Mesendoderm (in vitro differentiated cells): ENCODE data around the gene FMNL2.

ENCODE experiments used
- DNase-seq: peaks from one replicate; pipeline ENCODE4 v3.0.0; 2013
- H2AK5ac ChIP-seq: 2 replicates; pipeline ENCODE4 v1.6.1; 2013; ENCODE audit warnings: low read length, inconsistent platforms
- H2BK120ac ChIP-seq: 2 replicates; pipeline ENCODE4 v1.6.1; 2013; ENCODE audit warnings: low read depth, mild to moderate bottlenecking, low read length, moderate library complexity, mixed read lengths
- H2BK15ac ChIP-seq: replicated peaks from 2 replicates; pipeline ENCODE4 v1.6.1; 2013; ENCODE audit warnings: low read depth, mild to moderate bottlenecking, moderate library complexity
- H2BK5ac ChIP-seq: 2 replicates; pipeline ENCODE4 v1.6.1; 2013; ENCODE audit warnings: low read length, inconsistent platforms
- H3K18ac ChIP-seq: 2 replicates; pipeline ENCODE4 v1.6.1; 2013; ENCODE audit warnings: mild to moderate bottlenecking, low read length, mixed read lengths
- H3K23ac ChIP-seq: one replicate; pipeline ENCODE4 v1.6.1; 2013; ENCODE audit warnings: low read length
- H3K27ac ChIP-seq: 2 replicates; pipeline ENCODE4 v1.5.1; 2013; ENCODE audit warnings: low read depth, mild to moderate bottlenecking, inconsistent platforms, low read length, moderate library complexity
- H3K27me3 ChIP-seq: 2 replicates; pipeline ENCODE4 v1.6.1; 2013; ENCODE audit warnings: low read length, control low read depth, mild to moderate bottlenecking, inconsistent platforms; ENCODE audit not compliant: insufficient read depth, poor library complexity
- H3K36me3 ChIP-seq: 2 replicates; pipeline ENCODE4 v1.6.1; 2013; ENCODE audit warnings: low read length, inconsistent platforms; ENCODE audit not compliant: control insufficient read depth, insufficient read depth
- H3K4ac ChIP-seq: one replicate; pipeline ENCODE4 v1.6.1; 2013; ENCODE audit warnings: low read depth, mild to moderate bottlenecking, low read length, moderate library complexity
- H3K4me1 ChIP-seq: 2 replicates; pipeline ENCODE4 v1.6.1; 2013; ENCODE audit warnings: low read depth, low read length, inconsistent platforms; ENCODE audit not compliant: control insufficient read depth
- H3K4me2 ChIP-seq: 2 replicates; pipeline ENCODE4 v1.6.1; 2013; ENCODE audit warnings: low read length
- H3K4me3 ChIP-seq: 2 replicates; pipeline ENCODE4 v1.5.1; 2013; ENCODE audit warnings: mild to moderate bottlenecking, low read length
- H3K56ac ChIP-seq: one replicate; pipeline ENCODE4 v1.6.1; 2013; ENCODE audit warnings: low read length
- H3K79me1 ChIP-seq: 2 replicates; pipeline ENCODE4 v1.6.1; 2013; ENCODE audit warnings: low read length, inconsistent platforms
- H3K79me2 ChIP-seq: 2 replicates; pipeline ENCODE4 v1.6.1; 2013; ENCODE audit warnings: mild to moderate bottlenecking, low read length; ENCODE audit not compliant: control insufficient read depth, insufficient read depth
- H3K9ac ChIP-seq: 2 replicates; pipeline ENCODE4 v1.6.1; 2013; ENCODE audit warnings: low read length, inconsistent platforms
- H4K5ac ChIP-seq: one replicate; pipeline ENCODE4 v1.6.1; 2013; ENCODE audit warnings: low read length
- H4K8ac ChIP-seq: one replicate; pipeline ENCODE4 v1.6.1; 2013; ENCODE audit warnings: low read depth, mild to moderate bottlenecking, control low read depth, low read length, moderate library complexity
- WGBS: extraction: QIAGEN DNeasy Blood & Tissue Kit; methylation state at CpG from one replicate; pipeline ENCODE4 v1.1.7; 2013; ENCODE audit warnings: low lambda C conversion rate, missing lambda C conversion rate; ENCODE audit not compliant: insufficient coverage; ENCODE audit errors: extremely low coverage; 5-methylcytosine and 5-hydroxymethylcytosine counted together

The FMNL2 gene

GRCh38 chr2:152563764-152564163, 228.8 kb downstream of the FMNL2 start:
- H3K9ac ChIP-seq = no peak overlapping the region
- no peak overlapping the region for H4K8ac ChIP-seq
- H3K36me3 ChIP-seq = no peaks in the 10 kb centered on the region
- H3K27me3 ChIP-seq = no peaks in the 10 kb centered on the region
- H2BK15ac ChIP-seq = no peak overlapping the region
- H2BK5ac ChIP-seq = no peak overlapping the region
- no peaks in the 10 kb centered on the region for H3K79me1 ChIP-seq
- H2AK5ac ChIP-seq = no peak overlapping the region
- H3K4ac ChIP-seq = no peak overlapping the region
- H3K56ac ChIP-seq = no peak overlapping the region
- no peak overlapping the region for H3K18ac ChIP-seq
- no peak overlapping the region for H3K27ac ChIP-seq
- no peak overlapping the region for H2BK120ac ChIP-seq
- no peaks in the 10 kb centered on the region for H3K4me1 ChIP-seq
- H3K4me2 ChIP-seq = no peak overlapping the region
- no CpG with 5 or more reads among the region's 5 CpGs for WGBS
- H3K4me3 ChIP-seq = no peak overlapping the region
- H4K5ac ChIP-seq = no peak overlapping the region
- H3K79me2 ChIP-seq = no peaks in the 10 kb centered on the region
- H3K23ac ChIP-seq = no peak overlapping the region
- no peak for DNase-seq

GRCh38 chr2:152564754-152565551, 230.0 kb downstream of the FMNL2 start:
- no peak overlapping the region for H3K4me3 ChIP-seq
- no peak overlapping the region for H4K5ac ChIP-seq
- WGBS = no CpG with 5 or more reads among the region's 4 CpGs
- H3K36me3 ChIP-seq = no peaks in the 10 kb centered on the region
- H3K9ac ChIP-seq = no peak overlapping the region
- no peak overlapping the region for H3K23ac ChIP-seq
- DNase-seq = no peak
- H3K4me2 ChIP-seq = no peak overlapping the region
- no peaks in the 10 kb centered on the region for H3K79me1 ChIP-seq
- no peak overlapping the region for H2BK120ac ChIP-seq
- no peak overlapping the region for H3K27ac ChIP-seq
- H3K4me1 ChIP-seq = no peaks in the 10 kb centered on the region
- no peaks in the 10 kb centered on the region for H3K27me3 ChIP-seq
- no peak overlapping the region for H3K56ac ChIP-seq
- no peak overlapping the region for H4K8ac ChIP-seq
- H2BK5ac ChIP-seq = no peak overlapping the region
- no peaks in the 10 kb centered on the region for H3K79me2 ChIP-seq
- H2BK15ac ChIP-seq = no peak overlapping the region
- H3K18ac ChIP-seq = no peak overlapping the region
- H3K4ac ChIP-seq = no peak overlapping the region
- no peak overlapping the region for H2AK5ac ChIP-seq

GRCh38 chr2:152565884-152566727, 231.1 kb downstream of the FMNL2 start:
- no peak overlapping the region for H3K4ac ChIP-seq
- no CpG with 5 or more reads among the region's 9 CpGs for WGBS
- no peaks in the 10 kb centered on the region for H3K4me1 ChIP-seq

GRCh38 chr2:152566728-152567069, 231.7 kb downstream of the FMNL2 start:
- H3K4me1 ChIP-seq = no peaks in the 10 kb centered on the region
- H2BK120ac ChIP-seq = no peak overlapping the region
- no peak overlapping the region for H2AK5ac ChIP-seq
- H3K27ac ChIP-seq = no peak overlapping the region
- H3K9ac ChIP-seq = no peak overlapping the region
- H3K79me2 ChIP-seq = no peaks in the 10 kb centered on the region
- no peak overlapping the region for H3K4me2 ChIP-seq
- H3K23ac ChIP-seq = no peak overlapping the region
- H3K4ac ChIP-seq = no peak overlapping the region
- H4K8ac ChIP-seq = no peak overlapping the region
- peaks cover 2% of the 10 kb centered on the region for H3K79me1 ChIP-seq
- no peak overlapping the region for H3K4me3 ChIP-seq
- no peak overlapping the region for H3K18ac ChIP-seq
- WGBS = no CpG with 5 or more reads among the region's 5 CpGs
- no peak overlapping the region for H2BK5ac ChIP-seq
- H2BK15ac ChIP-seq = no peak overlapping the region
- H3K27me3 ChIP-seq = no peaks in the 10 kb centered on the region
- no peak overlapping the region for H4K5ac ChIP-seq
- H3K36me3 ChIP-seq = no peaks in the 10 kb centered on the region
- no peak overlapping the region for H3K56ac ChIP-seq
- DNase-seq = no peak

More at GRCh38 chr2:152565884-152566727, 231.1 kb downstream of the FMNL2 start:
- Histone ChIP-seq H3K79me1 (peaks cover 2% of the 10 kb centered on the region), H4K8ac (no peak overlapping the region), H3K9ac (no peak overlapping the region), H3K36me3 (no peaks in the 10 kb centered on the region), H3K79me2 (no peaks in the 10 kb centered on the region), H3K4me3 (no peak overlapping the region), H3K4me2 (no peak overlapping the region), H2AK5ac (no peak overlapping the region), H3K56ac (no peak overlapping the region), H3K27me3 (no peaks in the 10 kb centered on the region), H2BK15ac (no peak overlapping the region), H2BK5ac (no peak overlapping the region), H4K5ac (no peak overlapping the region), H2BK120ac (no peak overlapping the region), H3K18ac (no peak overlapping the region), H3K23ac (no peak overlapping the region), H3K27ac (no peak overlapping the region)
- no peak for DNase-seq

GRCh38 chr2:152568531-152568930, 233.6 kb downstream of the FMNL2 start:
- H3K9ac ChIP-seq = no peak overlapping the region

More at GRCh38 chr2:152568531-152568930, 233.6 kb downstream of the FMNL2 start:
- H3K56ac ChIP-seq = no peak overlapping the region
- H3K79me2 ChIP-seq = no peaks in the 10 kb centered on the region
- no peaks in the 10 kb centered on the region for H3K27me3 ChIP-seq
- WGBS = no CpG with 5 or more reads among the region's 3 CpGs
- H4K5ac ChIP-seq = no peak overlapping the region
- no peaks in the 10 kb centered on the region for H3K36me3 ChIP-seq
- no peak overlapping the region for H2AK5ac ChIP-seq
- no peak overlapping the region for H3K27ac ChIP-seq
- H2BK120ac ChIP-seq = no peak overlapping the region
- H3K79me1 ChIP-seq = peaks cover 2% of the 10 kb centered on the region
- no peak overlapping the region for H3K4me2 ChIP-seq
- H3K23ac ChIP-seq = no peak overlapping the region
- no peak overlapping the region for H3K4me3 ChIP-seq
- no peak overlapping the region for H3K18ac ChIP-seq
- no peak overlapping the region for H4K8ac ChIP-seq
- DNase-seq = no peak
- H2BK15ac ChIP-seq = no peak overlapping the region
- no peaks in the 10 kb centered on the region for H3K4me1 ChIP-seq
- no peak overlapping the region for H2BK5ac ChIP-seq
- no peak overlapping the region for H3K4ac ChIP-seq
